Panc1 (cell line): ENCODE data around the gene ADAMTS6. TPM values are rescaled to one million over a fixed set of nuclear protein-coding genes. Genes with fewer than 3 reads are reported as not detected.

Experiments used
- ATAC-seq: fragments of 200-7000 bp; cut with Tn5 transposase; 2 replicates; pipeline ENCODE4 v1.9.1; 2020; ENCODE audit warnings: mild to moderate bottlenecking, moderate library complexity
- Bru-seq: library from RNA; stranded (reverse); fragments of 400-500 nt; gene quantifications from one replicate; lab custom pipeline; 2021; lab: Mats Ljungman, UMichigan
- BruChase-seq, 2 experiments: library from RNA; stranded (reverse); fragments of 400-500 nt; gene quantifications; one replicate each; lab custom pipeline; 2021; lab: Mats Ljungman, UMichigan
- BruUV-seq: library from RNA; stranded (reverse); fragments of 400-500 nt; replicated peaks from 2 replicates; lab custom pipeline; 2021; lab: Mats Ljungman, UMichigan
- CTCF ChIA-PET: fragments of 300-600 bp; sonication (Branson Sonifier 250); formaldehyde crosslinking; loops from one replicate; lab custom pipeline; 2022; ENCODE audit warnings: antibody characterized with exemption; lab: Charles Lee
- POLR2A ChIA-PET: fragments of 300-600 bp; sonication (Branson Sonifier 250); formaldehyde crosslinking; loops from one replicate; lab custom pipeline; 2022; ENCODE audit warnings: antibody characterized with exemption; lab: Charles Lee
- DNase-seq: peaks from one replicate; pipeline ENCODE4 v3.0.0-alpha.2; 2010; ENCODE audit warnings: low read depth, low spot score
- H3K27ac ChIP-seq: 2 replicates; pipeline ENCODE4 v1.5.1; 2011; ENCODE audit warnings: mild to moderate bottlenecking, low read length, inconsistent platforms
- H3K27me3 ChIP-seq: fragments of 200-500 bp; sonication (Bioruptor generic); 2 replicates; pipeline ENCODE4 v1.6.0; 2014; ENCODE audit warnings: low read length, inconsistent platforms; ENCODE audit not compliant: control insufficient read depth, insufficient read depth
- H3K36me3 ChIP-seq: fragments of 200-500 bp; sonication (Bioruptor generic); 2 replicates; pipeline ENCODE4 v1.5.1; 2014; ENCODE audit warnings: inconsistent platforms, mild to moderate bottlenecking, low read length, moderate library complexity; ENCODE audit not compliant: control insufficient read depth, insufficient read depth
- H3K4me1 ChIP-seq: 2 replicates; pipeline ENCODE4 v1.5.1; 2011; ENCODE audit warnings: inconsistent platforms, mild to moderate bottlenecking, low read length, moderate library complexity; ENCODE audit not compliant: control insufficient read depth, insufficient read depth
- H3K4me3 ChIP-seq, 2 experiments: 2 replicates each; pipeline ENCODE4 v1.5.1; 2011 to 2012; ENCODE audit warnings: low read depth in 2 of 2, low read length in 2 of 2, mild to moderate bottlenecking in 2 of 2, inconsistent platforms in 1 of 2, moderate library complexity in 1 of 2
- H3K9me3 ChIP-seq: fragments of 200-500 bp; sonication (Bioruptor generic); 2 replicates; pipeline ENCODE4 v1.5.1; 2014; ENCODE audit warnings: low read depth, mild to moderate bottlenecking, inconsistent platforms, low read length, moderate library complexity; ENCODE audit not compliant: control insufficient read depth, insufficient read depth
- POLR2AphosphoS5 ChIP-seq: IDR thresholded peaks from 2 replicates; pipeline ENCODE4 v1.6.1; 2012; ENCODE audit warnings: mild to moderate bottlenecking, low read depth, low read length, moderate library complexity
- SIN3A ChIP-seq: IDR thresholded peaks from 2 replicates; pipeline ENCODE4 v1.6.1; 2012; ENCODE audit warnings: low read depth, mild to moderate bottlenecking, low read length, moderate library complexity, borderline replicate concordance; ENCODE audit not compliant: insufficient read depth
- TCF7L2 ChIP-seq: IDR thresholded peaks from 2 replicates; pipeline ENCODE4 v1.6.1; 2011; ENCODE audit warnings: mild to moderate bottlenecking, low read depth, low read length, inconsistent platforms
- in situ Hi-C: cut with HindIII; loops from 2 replicates; pipeline ENCODE4 v1.10.0; 2016; ENCODE audit warnings: low sequenced_read_pairs, low pct_unique_long_range_greater_than_20kb
- intact Hi-C: fragments of 100-400 bp; cut with micrococcal nuclease; formaldehyde crosslinking; loops from one replicate; pipeline ENCODE4 v1.10.0; 2022; ENCODE audit not compliant: unreplicated experiment
- long read RNA-seq: library from polyadenylated mRNA; unstranded; transcript quantifications from one replicate; pipeline ENCODE4 v2.0.0, GENCODE V29; 2021; ENCODE audit not compliant: unreplicated experiment
- polyA plus RNA-seq: library from polyadenylated mRNA; unstranded; fragments of >200 nt; gene quantifications from one replicate; pipeline ENCODE4 v1.2.1, GENCODE V29; 2012; ENCODE audit warnings: missing spikeins; ENCODE audit not compliant: insufficient read length
- total RNA-seq: library from RNA; stranded (reverse); gene quantifications from one replicate; pipeline ENCODE4 v1.2.1, GENCODE V29; 2021; ENCODE audit not compliant: unreplicated experiment
- TF ChIP-seq, protein P1 (sequence below): fragments of 450-650 bp; IDR thresholded peaks from 2 replicates; pipeline ENCODE4 v1.5.1; 2017; ENCODE audit warnings: mild to moderate bottlenecking
- TF ChIP-seq, protein P2 (sequence below), 2 experiments: IDR thresholded peaks; 2 replicates each; pipeline ENCODE4 v1.6.1; 2011 to 2012; ENCODE audit warnings: low read depth in 2 of 2, control low read depth in 1 of 2, low read length in 1 of 2, mild to moderate bottlenecking in 1 of 2, moderate library complexity in 1 of 2; ENCODE audit not compliant: insufficient read depth in 1 of 2

The ADAMTS6 gene, protein sequence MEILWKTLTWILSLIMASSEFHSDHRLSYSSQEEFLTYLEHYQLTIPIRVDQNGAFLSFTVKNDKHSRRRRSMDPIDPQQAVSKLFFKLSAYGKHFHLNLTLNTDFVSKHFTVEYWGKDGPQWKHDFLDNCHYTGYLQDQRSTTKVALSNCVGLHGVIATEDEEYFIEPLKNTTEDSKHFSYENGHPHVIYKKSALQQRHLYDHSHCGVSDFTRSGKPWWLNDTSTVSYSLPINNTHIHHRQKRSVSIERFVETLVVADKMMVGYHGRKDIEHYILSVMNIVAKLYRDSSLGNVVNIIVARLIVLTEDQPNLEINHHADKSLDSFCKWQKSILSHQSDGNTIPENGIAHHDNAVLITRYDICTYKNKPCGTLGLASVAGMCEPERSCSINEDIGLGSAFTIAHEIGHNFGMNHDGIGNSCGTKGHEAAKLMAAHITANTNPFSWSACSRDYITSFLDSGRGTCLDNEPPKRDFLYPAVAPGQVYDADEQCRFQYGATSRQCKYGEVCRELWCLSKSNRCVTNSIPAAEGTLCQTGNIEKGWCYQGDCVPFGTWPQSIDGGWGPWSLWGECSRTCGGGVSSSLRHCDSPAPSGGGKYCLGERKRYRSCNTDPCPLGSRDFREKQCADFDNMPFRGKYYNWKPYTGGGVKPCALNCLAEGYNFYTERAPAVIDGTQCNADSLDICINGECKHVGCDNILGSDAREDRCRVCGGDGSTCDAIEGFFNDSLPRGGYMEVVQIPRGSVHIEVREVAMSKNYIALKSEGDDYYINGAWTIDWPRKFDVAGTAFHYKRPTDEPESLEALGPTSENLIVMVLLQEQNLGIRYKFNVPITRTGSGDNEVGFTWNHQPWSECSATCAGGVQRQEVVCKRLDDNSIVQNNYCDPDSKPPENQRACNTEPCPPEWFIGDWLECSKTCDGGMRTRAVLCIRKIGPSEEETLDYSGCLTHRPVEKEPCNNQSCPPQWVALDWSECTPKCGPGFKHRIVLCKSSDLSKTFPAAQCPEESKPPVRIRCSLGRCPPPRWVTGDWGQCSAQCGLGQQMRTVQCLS (N-terminal part only)
- total RNA-seq: 0.64 TPM
- polyA plus RNA-seq: not detected
- percentile 20 among the genes with signal in this experiment for Bru-seq, nascent RNA
- percentile 15 among the genes with signal in this experiment for BruChase-seq, experiment 1, labeled RNA remaining after a 2-hour chase
- BruChase-seq, experiment 2, labeled RNA remaining after a 6-hour chase: percentile 14 among the genes with signal in this experiment
- long read RNA-seq: 0 reads

- DNase-seq (no peak), ATAC-seq (peak; percentile 83)
- CTCF ChIA-PET: interaction anchor here (0.7 to 1.8 kb wide), 2 partner anchors 671 to 681 kb away, joined by 3 to 6 read pairs; no protein-coding TSS in a partner anchor
- BruUV-seq: no TSS peak
- TF ChIP-seq, protein P1, sequence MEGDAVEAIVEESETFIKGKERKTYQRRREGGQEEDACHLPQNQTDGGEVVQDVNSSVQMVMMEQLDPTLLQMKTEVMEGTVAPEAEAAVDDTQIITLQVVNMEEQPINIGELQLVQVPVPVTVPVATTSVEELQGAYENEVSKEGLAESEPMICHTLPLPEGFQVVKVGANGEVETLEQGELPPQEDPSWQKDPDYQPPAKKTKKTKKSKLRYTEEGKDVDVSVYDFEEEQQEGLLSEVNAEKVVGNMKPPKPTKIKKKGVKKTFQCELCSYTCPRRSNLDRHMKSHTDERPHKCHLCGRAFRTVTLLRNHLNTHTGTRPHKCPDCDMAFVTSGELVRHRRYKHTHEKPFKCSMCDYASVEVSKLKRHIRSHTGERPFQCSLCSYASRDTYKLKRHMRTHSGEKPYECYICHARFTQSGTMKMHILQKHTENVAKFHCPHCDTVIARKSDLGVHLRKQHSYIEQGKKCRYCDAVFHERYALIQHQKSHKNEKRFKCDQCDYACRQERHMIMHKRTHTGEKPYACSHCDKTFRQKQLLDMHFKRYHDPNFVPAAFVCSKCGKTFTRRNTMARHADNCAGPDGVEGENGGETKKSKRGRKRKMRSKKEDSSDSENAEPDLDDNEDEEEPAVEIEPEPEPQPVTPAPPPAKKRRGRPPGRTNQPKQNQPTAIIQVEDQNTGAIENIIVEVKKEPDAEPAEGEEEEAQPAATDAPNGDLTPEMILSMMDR: no peak
- TF ChIP-seq TCF7L2 (no peak), POLR2AphosphoS5 (no peak), SIN3A (no peak)
- TF ChIP-seq, protein P2, sequence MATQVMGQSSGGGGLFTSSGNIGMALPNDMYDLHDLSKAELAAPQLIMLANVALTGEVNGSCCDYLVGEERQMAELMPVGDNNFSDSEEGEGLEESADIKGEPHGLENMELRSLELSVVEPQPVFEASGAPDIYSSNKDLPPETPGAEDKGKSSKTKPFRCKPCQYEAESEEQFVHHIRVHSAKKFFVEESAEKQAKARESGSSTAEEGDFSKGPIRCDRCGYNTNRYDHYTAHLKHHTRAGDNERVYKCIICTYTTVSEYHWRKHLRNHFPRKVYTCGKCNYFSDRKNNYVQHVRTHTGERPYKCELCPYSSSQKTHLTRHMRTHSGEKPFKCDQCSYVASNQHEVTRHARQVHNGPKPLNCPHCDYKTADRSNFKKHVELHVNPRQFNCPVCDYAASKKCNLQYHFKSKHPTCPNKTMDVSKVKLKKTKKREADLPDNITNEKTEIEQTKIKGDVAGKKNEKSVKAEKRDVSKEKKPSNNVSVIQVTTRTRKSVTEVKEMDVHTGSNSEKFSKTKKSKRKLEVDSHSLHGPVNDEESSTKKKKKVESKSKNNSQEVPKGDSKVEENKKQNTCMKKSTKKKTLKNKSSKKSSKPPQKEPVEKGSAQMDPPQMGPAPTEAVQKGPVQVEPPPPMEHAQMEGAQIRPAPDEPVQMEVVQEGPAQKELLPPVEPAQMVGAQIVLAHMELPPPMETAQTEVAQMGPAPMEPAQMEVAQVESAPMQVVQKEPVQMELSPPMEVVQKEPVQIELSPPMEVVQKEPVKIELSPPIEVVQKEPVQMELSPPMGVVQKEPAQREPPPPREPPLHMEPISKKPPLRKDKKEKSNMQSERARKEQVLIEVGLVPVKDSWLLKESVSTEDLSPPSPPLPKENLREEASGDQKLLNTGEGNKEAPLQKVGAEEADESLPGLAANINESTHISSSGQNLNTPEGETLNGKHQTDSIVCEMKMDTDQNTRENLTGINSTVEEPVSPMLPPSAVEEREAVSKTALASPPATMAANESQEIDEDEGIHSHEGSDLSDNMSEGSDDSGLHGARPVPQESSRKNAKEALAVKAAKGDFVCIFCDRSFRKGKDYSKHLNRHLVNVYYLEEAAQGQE (IDR thresholded peaks at IDR 0.05; ENCODE audit: insufficient read depth in 1 of 2, low read depth in 2 of 2, low read length in 1 of 2): no peak
- Histone ChIP-seq H3K27me3 (peaks cover 21% of the 10 kb centered on the region), H3K4me1 (peaks cover 9% of the 10 kb centered on the region), H3K27ac (peak within 1 kb of the TSS; percentile 6; the same call in 1 of the 2 replicates), H3K9me3 (no peaks in the 10 kb centered on the region), H3K36me3 (no peaks in the 10 kb centered on the region), H3K4me3 (peak within 1 kb of the TSS; percentile 58 to 70)
- in situ Hi-C loops: no loop called here
- POLR2A ChIA-PET: interaction anchor here (0.7 kb wide), 1 partner anchor 667 kb away, joined by 3 read pairs; no protein-coding TSS in a partner anchor
- intact Hi-C loops: loop anchor here (5.0 kb wide), 1 partner anchor 524 kb away; no protein-coding TSS in a partner anchor
Observed at GRCh38 chr5:65481635-65482295, at the start of gene ADAMTS6. Gene ADAMTS6 (minus strand): TSS chr5:65481920. CDS start chr5:65473673, 8,247 bp downstream.

- H3K4me3 ChIP-seq: no peak overlapping the region
- no peaks in the 10 kb centered on the region for H3K4me1 ChIP-seq
- intact Hi-C loops: no loop called here
- in situ Hi-C loops: no loop called here
- BruUV-seq: no TSS peak
- ChIA-PET POLR2A (no interaction called here), CTCF (no interaction called here)
- H3K27me3 ChIP-seq: no peaks in the 10 kb centered on the region
- ATAC-seq (no peak), DNase-seq (no peak)
- H3K9me3 ChIP-seq: no peaks in the 10 kb centered on the region
- TF ChIP-seq SIN3A (no peak), POLR2AphosphoS5 (no peak), TCF7L2 (no peak)
- TF ChIP-seq, protein P1: no peak
- TF ChIP-seq, protein P2 (IDR thresholded peaks at IDR 0.05; ENCODE audit: insufficient read depth in 1 of 2, low read depth in 2 of 2, low read length in 1 of 2): no peak
- no peak overlapping the region for H3K27ac ChIP-seq
- H3K36me3 ChIP-seq: no peaks in the 10 kb centered on the region
Observed at GRCh38 chr5:65530904-65531303, 49.2 kb upstream of the ADAMTS6 start.
